OCI-LY3 (cell line): Measurements from ENCODE around the gene IPCEF1.

Experiments
- CTCF ChIP-seq: fragments of 200-600, 300-600 bp; sonication (generic); IDR thresholded peaks from 2 replicates; pipeline ENCODE4 v1.5.1; 2014; ENCODE audit warnings: antibody characterized with exemption, low read length, low read depth
- EZH2phosphoT487 ChIP-seq: fragments of 200-600 bp; shearing (Covaris generic); IDR thresholded peaks from 2 replicates; pipeline ENCODE4 v1.6.1; 2018; ENCODE audit warnings: antibody characterized with exemption, mixed run types, low read depth

- TF ChIP-seq CTCF (no peak), EZH2phosphoT487 (no peak)
These were observed 137.4 kb downstream of the IPCEF1 start for GRCh38 chr6:154219250-154219649.
